SK-N-MC (cell line): Measurements from ENCODE around the gene CDH23.

ENCODE experiments used
- EZH2 ChIP-seq: fragments of 200-600 bp; sonication (generic); IDR thresholded peaks from one replicate; pipeline ENCODE4 v1.6.1; 2017; ENCODE audit warnings: antibody characterized with exemption
- FOXP2 ChIP-seq: optimal IDR thresholded peaks from 2 replicates; pipeline ENCODE3; 2011; ENCODE audit warnings: mild to moderate bottlenecking, moderate library complexity; ENCODE audit not compliant: insufficient read depth; ENCODE audit errors: extremely low read length, control extremely low read depth
- POLR2AphosphoS5 ChIP-seq: IDR thresholded peaks from 2 replicates; pipeline ENCODE4 v1.6.1; 2012; ENCODE audit warnings: mild to moderate bottlenecking, low read depth, low read length, borderline replicate concordance

- TF ChIP-seq POLR2AphosphoS5: no peak
- no peak for TF ChIP-seq EZH2
- TF ChIP-seq FOXP2: no peak
These were observed 66.4 kb downstream of the CDH23 start for GRCh38 chr10:71463111-71463510.
